Esophagus muscularis mucosa (tissue), 4 donors: Measurements from ENCODE around the gene NEK8. TPM values are rescaled to one million over a fixed set of nuclear protein-coding genes. Genes with fewer than 3 reads are reported as not detected.
A peak's percentile ranks its signal among the peaks of the same experiment; 100 is the strongest.

ENCODE experiments used
- DNase-seq: peaks from one replicate; pipeline ENCODE4 v3.0.0-alpha.2; 2017; ENCODE audit errors: extremely low spot score
- H3K27ac ChIP-seq, 4 donors: fragments of 200-600 bp; sonication (generic); replicated peaks in 1 of 4; 1 replicate in 3 of 4; 2 replicates in 1 of 4; pipeline ENCODE4 v1.5.1; 2016 to 2019; ENCODE audit warnings: mild to moderate bottlenecking in 1 of 4
- H3K27me3 ChIP-seq, 4 donors: fragments of 200-600 bp; sonication (generic); one replicate each; pipeline versions ENCODE4 v1.5.1 to v1.6.0; 2016 to 2019
- H3K36me3 ChIP-seq, 4 donors: fragments of 200-600 bp; sonication (generic); one replicate each; pipeline ENCODE4 v1.5.1; 2016 to 2019
- H3K4me1 ChIP-seq, 4 donors: fragments of 200-600 bp; sonication (generic); one replicate each; pipeline ENCODE4 v1.5.1; 2016 to 2019
- H3K4me3 ChIP-seq, 4 donors: fragments of 200-600 bp; sonication (generic); 1 replicate in 2 of 4; 2 replicates in 2 of 4; pipeline ENCODE4 v1.5.1; 2016 to 2019; ENCODE audit warnings: mild to moderate bottlenecking in 4 of 4, moderate library complexity in 1 of 4
- H3K9me3 ChIP-seq, 4 donors: fragments of 200-600 bp; sonication (generic); 1 replicate in 3 of 4; 2 replicates in 1 of 4; pipeline ENCODE4 v1.5.1; 2016 to 2019
- EP300 ChIP-seq: sonication (generic); formaldehyde crosslinking; IDR thresholded peaks from one replicate; pipeline ENCODE4 v1.6.1; 2017; ENCODE audit warnings: antibody characterized with exemption
- POLR2A ChIP-seq: fragments of 450-650 bp; IDR thresholded peaks from one replicate; pipeline ENCODE4 v1.6.1; 2017; ENCODE audit warnings: antibody characterized with exemption, moderate library complexity, mild to moderate bottlenecking, low read depth
- POLR2AphosphoS5 ChIP-seq, 2 donors: sonication (generic); formaldehyde crosslinking; IDR thresholded peaks; one replicate each; pipeline ENCODE4 v1.6.1; 2017; ENCODE audit warnings: antibody characterized with exemption in 2 of 2
- WGBS: methylation state at CpG from one replicate; pipeline ENCODE4 v1.1.5; 2018; 5-methylcytosine and 5-hydroxymethylcytosine counted together
- intact Hi-C: fragments of 100-400 bp; cut with DNase I; formaldehyde crosslinking; loops from one replicate; pipeline ENCODE4 v1.15.1; 2023
- total RNA-seq, 4 donors: library from RNA; depleted of rRNA; stranded (reverse); fragments of >200 nt; gene quantifications; one replicate each; pipeline versions ENCODE4 v1.1.0 to v1.2.1, GENCODE V29; 2016
- TF ChIP-seq, protein P1 (sequence below), 3 experiments: fragments of 200-600 bp in 2 of 3; fragments of 450-650 bp in 1 of 3; sonication (generic) in 2 of 3; IDR thresholded peaks; one replicate each; pipeline ENCODE4 v1.5.1; 2017 to 2019; ENCODE audit warnings: antibody characterized with exemption in 3 of 3, mild to moderate bottlenecking in 2 of 3, moderate library complexity in 1 of 3

NEK8 gene
- total RNA-seq, 4 donors from 2014 or later: 0.83 to 2.1 (median 1.6) TPM

DNA sequence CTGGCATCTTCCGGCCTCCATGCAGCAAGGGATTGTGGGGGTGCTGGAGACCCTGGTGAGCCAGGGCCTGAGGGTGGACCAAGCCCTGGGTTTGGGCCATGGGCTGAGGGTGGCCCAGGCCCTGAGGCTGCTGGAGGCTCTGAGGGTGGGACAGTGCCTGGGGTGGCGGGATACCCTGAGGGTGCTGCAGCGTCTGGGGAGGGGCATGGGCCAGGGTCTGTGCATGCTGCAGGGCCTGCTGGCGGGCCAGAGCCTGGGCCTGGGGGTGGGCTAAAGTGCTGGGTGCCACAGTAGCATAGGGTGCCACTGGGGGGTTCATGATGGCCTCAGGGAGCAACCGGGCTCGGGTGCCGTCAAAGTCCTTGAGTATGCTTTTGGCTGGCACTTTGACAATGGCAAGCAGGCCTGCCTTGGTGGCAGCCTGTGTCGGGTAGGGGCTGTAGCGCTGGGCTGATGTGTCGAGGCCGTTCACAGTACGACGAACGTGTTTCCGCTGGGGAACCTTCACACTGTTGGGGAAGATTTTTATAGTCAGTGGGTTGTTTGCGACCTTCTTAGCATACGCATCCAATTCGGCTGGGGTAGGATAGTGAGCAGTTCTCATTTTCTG is 30.8 kb downstream of the NEK8 start:
- Histone ChIP-seq H3K27me3 (no peaks in the 10 kb centered on the region), H3K27ac (no peak overlapping the region), H3K36me3 (peaks cover 17 to 57% (median 34%) of the 10 kb centered on the region in 4 donors), H3K9me3 (no peaks in the 10 kb centered on the region), H3K4me1 (peaks cover 17 to 32% (median 26%) of the 10 kb centered on the region in 4 donors), H3K4me3 (no peak overlapping the region)
- intact Hi-C loops: loop anchor here (5.0 kb wide), 1 partner anchor 138 kb away; the partner anchor contains the start of gene FLOT2
- no peak for DNase-seq
- no peak for TF ChIP-seq EP300
- TF ChIP-seq POLR2A: no peak
- TF ChIP-seq, protein P1, sequence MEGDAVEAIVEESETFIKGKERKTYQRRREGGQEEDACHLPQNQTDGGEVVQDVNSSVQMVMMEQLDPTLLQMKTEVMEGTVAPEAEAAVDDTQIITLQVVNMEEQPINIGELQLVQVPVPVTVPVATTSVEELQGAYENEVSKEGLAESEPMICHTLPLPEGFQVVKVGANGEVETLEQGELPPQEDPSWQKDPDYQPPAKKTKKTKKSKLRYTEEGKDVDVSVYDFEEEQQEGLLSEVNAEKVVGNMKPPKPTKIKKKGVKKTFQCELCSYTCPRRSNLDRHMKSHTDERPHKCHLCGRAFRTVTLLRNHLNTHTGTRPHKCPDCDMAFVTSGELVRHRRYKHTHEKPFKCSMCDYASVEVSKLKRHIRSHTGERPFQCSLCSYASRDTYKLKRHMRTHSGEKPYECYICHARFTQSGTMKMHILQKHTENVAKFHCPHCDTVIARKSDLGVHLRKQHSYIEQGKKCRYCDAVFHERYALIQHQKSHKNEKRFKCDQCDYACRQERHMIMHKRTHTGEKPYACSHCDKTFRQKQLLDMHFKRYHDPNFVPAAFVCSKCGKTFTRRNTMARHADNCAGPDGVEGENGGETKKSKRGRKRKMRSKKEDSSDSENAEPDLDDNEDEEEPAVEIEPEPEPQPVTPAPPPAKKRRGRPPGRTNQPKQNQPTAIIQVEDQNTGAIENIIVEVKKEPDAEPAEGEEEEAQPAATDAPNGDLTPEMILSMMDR (IDR thresholded peaks at IDR 0.05): no peak
- no peak for TF ChIP-seq POLR2AphosphoS5 (IDR thresholded peaks at IDR 0.05)
- 93% methylated on average over 14 of the region's 18 CpGs for WGBS

DNA sequence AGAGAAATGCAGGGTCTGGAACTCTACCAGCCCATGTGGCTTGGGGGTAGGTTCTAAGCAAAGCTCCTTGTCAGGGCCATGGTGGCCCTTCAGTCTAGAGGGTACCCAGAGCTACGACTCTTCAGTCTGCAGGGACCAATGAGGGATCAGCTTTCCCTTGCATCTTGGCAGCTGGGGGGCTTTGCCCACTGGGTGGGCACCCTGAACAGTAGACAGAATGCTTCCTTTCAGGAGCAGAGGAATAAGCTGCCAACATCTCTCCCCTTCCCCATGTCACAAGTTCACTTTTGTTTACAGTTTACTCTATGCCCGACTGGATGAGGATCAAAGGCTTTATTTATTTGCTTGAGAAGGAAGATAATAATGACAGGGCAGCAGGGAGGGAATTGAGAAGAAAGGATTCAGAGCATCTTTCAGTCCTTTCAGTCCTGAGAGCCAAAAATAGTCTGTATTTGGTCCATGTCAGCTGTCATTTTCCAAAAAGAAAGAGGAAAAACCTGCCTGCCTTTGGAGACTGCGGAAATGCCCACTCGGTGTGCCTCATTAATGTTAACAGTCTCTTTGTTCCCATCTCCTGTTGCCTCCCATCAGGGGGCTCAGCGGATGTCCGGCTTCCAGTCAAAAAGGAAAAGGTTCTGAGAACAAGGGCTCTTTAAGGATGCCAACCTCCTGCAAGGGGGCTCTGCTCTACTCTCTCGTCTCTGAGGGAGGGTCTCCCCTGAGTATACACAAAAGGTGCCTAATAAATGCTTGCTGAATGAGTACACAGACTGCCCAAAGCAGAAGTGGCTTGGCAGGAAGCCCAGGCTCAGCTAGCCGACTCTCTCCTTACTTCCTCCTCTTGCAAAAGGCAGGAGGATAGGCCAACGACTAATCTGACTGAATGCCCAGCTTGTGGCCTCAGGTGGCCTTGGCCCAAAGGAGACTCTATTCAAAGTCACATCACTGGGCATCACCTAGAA is 32.3 kb downstream of the NEK8 start:
- Histone ChIP-seq H3K9me3 (no peaks in the 10 kb centered on the region), H3K27ac (peak overlapping the region in 2 of 4 donors; percentile 25 to 54), H3K4me1 (peaks cover 17 to 32% (median 27%) of the 10 kb centered on the region in 4 donors), H3K36me3 (peaks cover 17 to 64% (median 39%) of the 10 kb centered on the region in 4 donors), H3K4me3 (no peak overlapping the region), H3K27me3 (no peaks in the 10 kb centered on the region)
- WGBS: 39% methylated on average over 9 of the region's 9 CpGs
- TF ChIP-seq EP300 (no peak), POLR2A (no peak), POLR2AphosphoS5 (IDR thresholded peaks at IDR 0.05) (peak in 1 of 2 donors; percentile 11)
- TF ChIP-seq, protein P1 (IDR thresholded peaks at IDR 0.05): no peak
- no peak for DNase-seq
- intact Hi-C loops: loop anchor here (5.0 kb wide), 5 partner anchors 39 to 156 kb away; partner anchors contain the start of genes ERAL1 and FAM222B

DNA sequence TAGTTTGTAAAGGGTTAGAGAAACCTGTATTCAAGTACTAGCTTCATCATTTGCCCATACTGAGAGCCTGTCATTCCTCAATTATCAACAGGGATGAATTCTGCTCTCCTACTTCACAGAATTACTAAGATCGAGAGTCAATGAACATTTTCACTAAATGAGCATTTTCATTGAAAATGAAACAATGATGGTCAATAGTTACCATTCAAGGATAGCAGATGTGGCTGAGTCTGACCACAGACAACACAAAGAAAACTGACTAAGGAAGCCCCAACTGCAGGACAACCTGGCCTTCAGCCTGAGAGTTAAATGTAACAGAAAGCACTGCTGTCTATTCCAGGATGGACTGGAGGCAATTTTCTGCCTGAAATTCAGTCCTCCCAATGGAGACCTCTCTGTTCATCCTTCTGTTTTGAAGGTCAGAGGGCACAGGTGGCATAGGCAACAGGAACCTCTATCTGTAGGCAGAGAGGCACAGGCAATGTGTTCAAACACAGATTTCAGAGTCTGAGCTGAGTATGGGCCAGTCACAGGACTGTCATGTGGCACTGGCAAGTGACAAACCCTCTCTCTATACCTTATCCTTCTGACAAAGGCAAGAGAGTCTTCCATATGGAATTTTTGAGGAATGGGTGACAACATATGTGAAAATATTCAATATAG is 34.7 kb downstream of the NEK8 start:
- DNase-seq: no peak
- Histone ChIP-seq H3K9me3 (no peaks in the 10 kb centered on the region), H3K36me3 (peaks cover 20 to 67% (median 37%) of the 10 kb centered on the region in 4 donors), H3K4me1 (peaks cover 17 to 27% (median 27%) of the 10 kb centered on the region in 4 donors), H3K27me3 (no peaks in the 10 kb centered on the region), H3K4me3 (no peak overlapping the region), H3K27ac (peak overlapping the region in 1 of 4 donors; percentile 34)
- TF ChIP-seq, protein P1 (IDR thresholded peaks at IDR 0.05): no peak
- TF ChIP-seq POLR2A (no peak), POLR2AphosphoS5 (IDR thresholded peaks at IDR 0.05) (no peak), EP300 (no peak)
- intact Hi-C loops: loop anchor here (5.0 kb wide), 5 partner anchors 41 to 154 kb away; partner anchors contain the start of genes ERAL1 and FAM222B
- 81% methylated on average over 1 of the region's 1 CpG for WGBS

DNA sequence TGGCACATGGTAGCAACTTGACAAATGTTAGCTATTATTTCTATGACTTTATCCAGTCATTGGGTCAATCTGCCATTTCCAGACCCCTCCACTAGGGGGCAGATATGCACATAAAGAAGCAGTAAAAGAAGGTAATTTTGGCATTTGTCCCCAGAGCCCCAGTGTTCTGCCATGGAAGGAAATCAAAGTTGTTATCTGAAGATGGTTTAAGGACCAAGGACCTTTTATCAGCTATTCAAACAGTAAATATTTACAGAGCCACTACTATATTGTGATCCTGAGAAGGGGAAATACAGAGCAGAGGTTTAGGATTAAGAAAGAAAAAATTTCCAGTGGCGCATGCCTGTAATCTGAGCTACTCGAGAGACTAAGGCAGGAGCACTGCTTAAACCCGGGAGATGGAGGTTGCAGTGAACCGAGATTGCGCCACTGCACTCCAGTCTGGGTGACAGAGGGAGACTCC is 35.2 kb downstream of the NEK8 start:
- Histone ChIP-seq H3K27ac (no peak overlapping the region), H3K9me3 (no peaks in the 10 kb centered on the region), H3K27me3 (no peaks in the 10 kb centered on the region), H3K4me1 (peaks cover 17 to 27% (median 27%) of the 10 kb centered on the region in 4 donors), H3K4me3 (no peak overlapping the region), H3K36me3 (peaks cover 14 to 61% (median 31%) of the 10 kb centered on the region in 4 donors)
- DNase-seq: no peak
- intact Hi-C loops: loop anchor here (5.0 kb wide), 5 partner anchors 42 to 153 kb away; partner anchors contain the start of genes ERAL1 and FAM222B
- TF ChIP-seq POLR2A: no peak
- TF ChIP-seq EP300: no peak
- peak in 1 of 2 donors; percentile 33 for TF ChIP-seq POLR2AphosphoS5 (IDR thresholded peaks at IDR 0.05)
- TF ChIP-seq, protein P1 (IDR thresholded peaks at IDR 0.05): peak; percentile 90 to 93 (median 90)
- 58% methylated on average over 5 of the region's 5 CpGs for WGBS
